ENCODE results near the gene CLEC11A. TPM values are rescaled to one million over a fixed set of nuclear protein-coding genes. Genes with fewer than 3 reads are reported as not detected.
A peak's percentile ranks its signal among the peaks of the same experiment; 100 is the strongest.

The CLEC11A gene
- total and polyA plus RNA-seq, 2 experiments from 2014 or later = 16.6 to 26.7 TPM

GRCh38 chr19:50713556-50714236 lies 9.5 kb upstream of the CLEC11A start:
- Histone ChIP-seq H3K4me3 (no peak overlapping the region), H3K9me3 (ENCODE audit: low read depth) (no peaks in the 10 kb centered on the region), H3K27ac (no peak overlapping the region), H3K27me3 (peaks cover 19% of the 10 kb centered on the region), H3K36me3 (no peaks in the 10 kb centered on the region), H3K4me1 (ENCODE audit: low read depth) (peaks cover 6% of the 10 kb centered on the region)
- DNase-seq (ENCODE audit: low read depth in 1 of 2, low spot score in 1 of 2) = no peak
- no peak for TF ChIP-seq CTCF (IDR thresholded peaks at IDR 0.05; ENCODE audit: low read depth, low read length)

DNA sequence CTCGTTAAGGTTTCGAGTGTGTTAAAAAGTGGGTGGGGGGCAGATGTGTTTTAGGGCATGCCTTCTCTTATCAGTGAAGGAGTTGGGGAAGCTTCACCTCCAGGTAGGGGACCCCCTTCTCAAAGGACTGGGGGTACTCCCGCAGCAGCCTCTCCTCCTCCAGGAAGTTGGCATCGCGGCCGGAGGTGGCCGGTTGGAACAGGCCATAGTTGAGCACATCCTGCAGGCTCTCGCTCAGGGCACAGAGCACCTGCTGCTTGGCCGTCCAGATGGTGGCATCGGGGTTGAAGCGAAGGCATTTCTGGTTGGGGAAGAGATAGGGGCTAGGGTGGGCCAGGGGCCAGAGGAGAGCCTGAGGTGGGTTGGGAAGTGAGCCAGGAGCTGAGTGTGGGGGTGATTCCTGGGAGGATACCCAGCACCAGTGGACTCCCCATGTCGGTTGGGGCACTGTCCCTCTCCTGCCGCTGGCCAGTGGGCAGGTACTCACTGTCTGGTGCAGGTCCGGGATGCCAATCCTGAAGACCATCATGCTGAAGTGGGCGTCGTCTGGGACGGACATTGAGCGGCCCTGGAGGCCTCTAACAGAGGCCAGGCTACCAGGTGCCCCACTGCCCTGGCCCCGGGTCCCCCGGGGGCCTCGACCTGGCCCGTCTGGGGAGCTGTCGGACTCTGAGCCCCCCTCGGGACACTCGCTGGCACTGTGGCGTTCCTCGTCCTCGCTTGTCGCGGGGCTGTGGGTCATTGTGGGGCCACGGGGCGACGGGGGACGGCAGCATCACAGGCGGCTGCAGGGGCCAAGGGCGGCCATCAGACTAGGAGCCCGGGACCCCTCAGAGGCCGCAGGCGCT lies 6.8 kb upstream of the CLEC11A start:
- H3K36me3 ChIP-seq = no peaks in the 10 kb centered on the region
- no peaks in the 10 kb centered on the region for H3K9me3 ChIP-seq (ENCODE audit: low read depth)
- no peak overlapping the region for H3K4me3 ChIP-seq
- DNase-seq (ENCODE audit: low read depth in 1 of 2, low spot score in 1 of 2) = no peak
- peaks cover 6% of the 10 kb centered on the region for H3K4me1 ChIP-seq (ENCODE audit: low read depth)
- no peak overlapping the region for H3K27ac ChIP-seq
- no peak for TF ChIP-seq CTCF (IDR thresholded peaks at IDR 0.05; ENCODE audit: low read depth, low read length)
- peaks cover 21% of the 10 kb centered on the region for H3K27me3 ChIP-seq

DNA sequence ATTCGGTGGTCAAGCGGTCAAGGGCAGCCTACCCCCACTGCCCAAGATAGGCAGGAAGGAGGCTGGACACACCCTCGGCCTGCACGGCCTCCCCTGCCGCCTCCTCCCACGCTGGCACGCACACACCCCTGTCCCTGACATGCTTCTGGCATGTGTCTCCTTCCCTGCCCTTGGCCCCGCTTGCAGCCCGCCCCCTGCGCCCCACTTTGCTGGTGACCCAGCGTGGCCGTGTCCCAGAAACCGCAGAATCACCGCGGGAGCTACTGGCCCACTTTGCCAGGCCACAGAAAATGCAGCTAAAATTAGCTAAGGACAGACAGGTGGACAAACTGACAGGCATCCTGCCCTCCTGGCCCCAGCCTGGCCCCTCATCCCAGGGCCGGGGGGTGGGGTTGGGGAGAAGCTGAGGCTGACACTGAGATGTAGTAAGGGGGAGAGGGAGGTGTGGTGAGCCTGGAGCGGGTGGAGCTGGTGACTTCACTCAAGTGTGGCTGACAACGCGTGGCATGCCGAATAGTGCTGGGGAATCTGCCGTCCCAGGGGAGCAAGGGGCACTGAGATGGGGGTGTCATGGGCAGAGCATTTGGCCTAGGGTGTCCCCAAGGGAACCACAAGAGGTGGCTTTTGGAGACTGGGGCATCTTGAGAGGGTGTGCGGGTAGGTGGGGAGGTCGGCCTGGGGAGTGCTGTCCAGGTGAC lies 6.0 kb upstream of the CLEC11A start:
- Histone ChIP-seq H3K4me1 (ENCODE audit: low read depth) (peaks cover 6% of the 10 kb centered on the region), H3K4me3 (no peak overlapping the region), H3K36me3 (no peaks in the 10 kb centered on the region), H3K9me3 (ENCODE audit: low read depth) (no peaks in the 10 kb centered on the region), H3K27me3 (peaks cover 21% of the 10 kb centered on the region), H3K27ac (no peak overlapping the region)
- DNase-seq (ENCODE audit: low read depth in 1 of 2, low spot score in 1 of 2) = no peak
- no peak for TF ChIP-seq CTCF (IDR thresholded peaks at IDR 0.05; ENCODE audit: low read depth, low read length)

- Histone ChIP-seq H3K9me3 (ENCODE audit: low read depth) (no peaks in the 10 kb centered on the region), H3K36me3 (no peaks in the 10 kb centered on the region), H3K27ac (no peak overlapping the region), H3K4me1 (ENCODE audit: low read depth) (peaks cover 6% of the 10 kb centered on the region), H3K27me3 (peaks cover 28% of the 10 kb centered on the region), H3K4me3 (peak overlapping the region; percentile 41)
- no peak for DNase-seq (ENCODE audit: low read depth in 1 of 2, low spot score in 1 of 2)
- no peak for TF ChIP-seq CTCF (IDR thresholded peaks at IDR 0.05; ENCODE audit: low read depth, low read length)
Observed at GRCh38 chr19:50717891-50718254, 5.3 kb upstream of the CLEC11A start.

GRCh38 chr19:50718255-50719118 lies 4.7 kb upstream of the CLEC11A start:
- H3K4me3 ChIP-seq = peak overlapping the region; percentile 41
- H3K27ac ChIP-seq = no peak overlapping the region
- DNase-seq (ENCODE audit: low read depth in 1 of 2, low spot score in 1 of 2) = no peak
- no peaks in the 10 kb centered on the region for H3K9me3 ChIP-seq (ENCODE audit: low read depth)
- no peak for TF ChIP-seq CTCF (IDR thresholded peaks at IDR 0.05; ENCODE audit: low read depth, low read length)
- H3K36me3 ChIP-seq = no peaks in the 10 kb centered on the region
- peaks cover 34% of the 10 kb centered on the region for H3K27me3 ChIP-seq
- H3K4me1 ChIP-seq (ENCODE audit: low read depth) = peaks cover 6% of the 10 kb centered on the region
